Keratinocyte (primary cell): ENCODE data around the gene RETREG3. TPM values are rescaled to one million over a fixed set of nuclear protein-coding genes. Genes with fewer than 3 reads are reported as not detected.

ENCODE experiments used
- DNase-seq: peaks from one replicate; pipeline ENCODE4 v3.0.0-alpha.2; 2011; ENCODE audit warnings: low read depth, missing footprints, low spot score
- FAIRE-seq: peaks from 2 replicates; lab custom pipeline; 2011; peaks lifted over from hg19 to GRCh38; lab: Jason Lieb, UNC
- H2AFZ ChIP-seq: 2 replicates; pipeline ENCODE4 v1.6.0; 2012; ENCODE audit warnings: low read length, control low read depth, inconsistent platforms; ENCODE audit not compliant: control insufficient read depth
- H3K27ac ChIP-seq: 2 replicates; pipeline ENCODE4 v1.5.1; 2011; ENCODE audit warnings: low read length; ENCODE audit not compliant: control insufficient read depth, insufficient read depth
- H3K27me3 ChIP-seq: 3 replicates; pipeline ENCODE4 v1.6.0; 2011; ENCODE audit warnings: low read length; ENCODE audit not compliant: control insufficient read depth, insufficient read depth; ENCODE audit errors: extremely low read depth
- H3K36me3 ChIP-seq, 2 experiments: 2 replicates in 1 of 2; 3 replicates in 1 of 2; pipeline ENCODE4 v1.5.1; 2011; ENCODE audit warnings: low read length in 2 of 2, mild to moderate bottlenecking in 1 of 2; ENCODE audit not compliant: control insufficient read depth in 2 of 2, insufficient read depth in 2 of 2; ENCODE audit errors: extremely low read depth in 1 of 2
- H3K4me1 ChIP-seq: 3 replicates; pipeline ENCODE4 v1.5.1; 2011; ENCODE audit warnings: low read length; ENCODE audit not compliant: control insufficient read depth, insufficient read depth; ENCODE audit errors: extremely low read depth
- H3K4me2 ChIP-seq: 3 replicates; pipeline ENCODE4 v1.6.0; 2011; ENCODE audit warnings: low read depth, low read length; ENCODE audit not compliant: control insufficient read depth, insufficient read depth; ENCODE audit errors: extremely low read depth
- H3K4me3 ChIP-seq, 3 experiments: fragments of 200-600 bp in 1 of 3; sonication (generic) in 1 of 3; 2 replicates in 2 of 3; 3 replicates in 1 of 3; pipeline ENCODE4 v1.5.1; 2011 to 2016; ENCODE audit warnings: low read length in 3 of 3, mild to moderate bottlenecking in 3 of 3, control low read depth in 2 of 3, inconsistent platforms in 1 of 3, low read depth in 1 of 3, mixed read lengths in 1 of 3, mixed run types in 1 of 3, moderate library complexity in 1 of 3; ENCODE audit not compliant: control insufficient read depth in 2 of 3, insufficient read depth in 2 of 3; ENCODE audit errors: extremely low read depth in 1 of 3
- H3K79me2 ChIP-seq: 2 replicates; pipeline ENCODE4 v1.6.0; 2012; ENCODE audit warnings: low read length; ENCODE audit not compliant: control insufficient read depth, insufficient read depth
- H3K9ac ChIP-seq: 3 replicates; pipeline ENCODE4 v1.6.0; 2011; ENCODE audit warnings: low read length; ENCODE audit not compliant: control insufficient read depth, insufficient read depth; ENCODE audit errors: extremely low read depth
- H3K9me1 ChIP-seq: 3 replicates; pipeline ENCODE4 v1.6.0; 2011; ENCODE audit warnings: low read length; ENCODE audit not compliant: control insufficient read depth, insufficient read depth; ENCODE audit errors: extremely low read depth
- H3K9me3 ChIP-seq: 2 replicates; pipeline ENCODE4 v1.5.1; 2012; ENCODE audit warnings: low read depth, low read length; ENCODE audit not compliant: control insufficient read depth
- H4K20me1 ChIP-seq: 3 replicates; pipeline ENCODE4 v1.6.0; 2011; ENCODE audit warnings: low read length; ENCODE audit not compliant: control insufficient read depth, insufficient read depth; ENCODE audit errors: extremely low read depth
- CTCF ChIP-seq, 3 experiments: IDR thresholded peaks in 1 of 3; conservative IDR thresholded peaks in 1 of 3; optimal IDR thresholded peaks in 1 of 3; 2 replicates in 2 of 3; 3 replicates in 1 of 3; pipeline versions ENCODE3 to v1.5.1; 2011; ENCODE audit warnings: low read length in 3 of 3, mild to moderate bottlenecking in 3 of 3, moderate library complexity in 2 of 3, control low read depth in 1 of 3, inconsistent platforms in 1 of 3; ENCODE audit not compliant: insufficient read depth in 2 of 3; ENCODE audit errors: extremely low read depth in 1 of 3
- EZH2 ChIP-seq: IDR thresholded peaks from one replicate; pipeline ENCODE4 v1.6.1; 2012; ENCODE audit warnings: inconsistent platforms, mild to moderate bottlenecking, low read length, moderate library complexity
- dilution Hi-C: fragments of 300-500 bp; cut with MboI; formaldehyde crosslinking; loops from one replicate; pipeline ENCODE4 v1.7.0; 2020; ENCODE audit warnings: low sequenced_read_pairs; ENCODE audit not compliant: extremely low pct_ligation_motif_present
- polyA plus RNA-seq, 5 experiments: library from polyadenylated mRNA; depleted of rRNA in 3 of 5; stranded (reverse) in 3 of 5; stranded (forward) in 1 of 5; unstranded in 1 of 5; fragments of >200 nt; gene quantifications; 1 replicate in 1 of 5; 2 replicates in 3 of 5; 3 replicates in 1 of 5; pipeline versions ENCODE4 v1.2.1 to v1.2.3, GENCODE V29; 2011 to 2012; ENCODE audit warnings: missing spikeins in 2 of 5, low read depth in 1 of 5, low replicate concordance in 1 of 5

RETREG3 gene
- polyA plus RNA-seq, 1 donor (not counting 4 experiments of a cell fraction or from before 2014, with no cell fraction given) = 25.2 TPM

GRCh38 chr17:42596386-42596785, 12.8 kb downstream of the RETREG3 start:
- no peaks in the 10 kb centered on the region for H3K27me3 ChIP-seq
- no peak overlapping the region for H3K4me3 ChIP-seq
- dilution Hi-C loops = no loop called here
- peaks cover 0 to 5% of the 10 kb centered on the region in 2 experiments for H3K36me3 ChIP-seq
- peaks cover 21% of the 10 kb centered on the region for H3K79me2 ChIP-seq
- no peaks in the 10 kb centered on the region for H3K4me1 ChIP-seq
- H4K20me1 ChIP-seq = no peaks in the 10 kb centered on the region
- no peak overlapping the region for H3K27ac ChIP-seq
- FAIRE-seq (no peak), DNase-seq (no peak)
- no peak overlapping the region for H2AFZ ChIP-seq
- no peaks in the 10 kb centered on the region for H3K9me3 ChIP-seq
- H3K9me1 ChIP-seq = no peaks in the 10 kb centered on the region
- no peak overlapping the region for H3K4me2 ChIP-seq
- no peak overlapping the region for H3K9ac ChIP-seq
- no peak for TF ChIP-seq EZH2
- no peak for TF ChIP-seq CTCF (optimal IDR thresholded peaks at IDR 0.05 in 1 of 3, IDR thresholded peaks at IDR 0.05 in 1 of 3, conservative IDR thresholded peaks at IDR 0.05 in 1 of 3; ENCODE audit: extremely low read depth in 1 of 3, insufficient read depth in 2 of 3, low read length in 3 of 3)

GRCh38 chr17:42591411-42591810, 17.8 kb downstream of the RETREG3 start:
- peaks cover 8 to 10% of the 10 kb centered on the region in 2 experiments for H3K36me3 ChIP-seq
- no peak overlapping the region for H3K9ac ChIP-seq
- no peak overlapping the region for H3K4me2 ChIP-seq
- no peaks in the 10 kb centered on the region for H3K9me1 ChIP-seq
- no peak overlapping the region for H3K27ac ChIP-seq
- H2AFZ ChIP-seq = no peak overlapping the region
- dilution Hi-C loops = no loop called here
- no peaks in the 10 kb centered on the region for H3K27me3 ChIP-seq
- peaks cover 2% of the 10 kb centered on the region for H3K79me2 ChIP-seq
- FAIRE-seq (no peak), DNase-seq (no peak)
- TF ChIP-seq EZH2 (no peak), CTCF (optimal IDR thresholded peaks at IDR 0.05 in 1 of 3, IDR thresholded peaks at IDR 0.05 in 1 of 3, conservative IDR thresholded peaks at IDR 0.05 in 1 of 3; ENCODE audit: extremely low read depth in 1 of 3, insufficient read depth in 2 of 3, low read length in 3 of 3) (no peak)
- H3K9me3 ChIP-seq = no peaks in the 10 kb centered on the region
- no peak overlapping the region for H3K4me3 ChIP-seq
- no peaks in the 10 kb centered on the region for H4K20me1 ChIP-seq
- H3K4me1 ChIP-seq = peaks cover 19% of the 10 kb centered on the region
